WTC11 (cell line): ENCODE data around the gene MAP3K21. TPM values are rescaled to one million over a fixed set of nuclear protein-coding genes. Genes with fewer than 3 reads are reported as not detected.

Experiments
- ATAC-seq: fragments of 200-7000 bp; cut with Tn5 transposase; 2 replicates; pipeline ENCODE4 v1.10.0; 2021; ENCODE audit warnings: mild to moderate bottlenecking, moderate library complexity
- CTCF ChIA-PET: fragments of 300-600 bp; sonication (Branson Sonifier 250); formaldehyde crosslinking; loops from one replicate; lab custom pipeline; 2021; ENCODE audit warnings: antibody characterized with exemption; lab: Charles Lee
- POLR2A ChIA-PET: fragments of 350-600 bp; sonication (Branson Sonifier 250); formaldehyde crosslinking; loops from one replicate; lab custom pipeline; 2021; ENCODE audit warnings: antibody characterized with exemption; lab: Charles Lee
- DNase-seq: peaks from one replicate; pipeline ENCODE4 v3.0.0; 2021; ENCODE audit warnings: low spot score
- H3K27ac Mint-ChIP-seq: 2 replicates; pipeline ENCODE4 v1.8.0; 2021; ENCODE audit warnings: mixed read lengths
- H3K27me3 Mint-ChIP-seq: 2 replicates; pipeline ENCODE4 v1.8.0; 2021; ENCODE audit warnings: low read depth, mild to moderate bottlenecking, moderate library complexity, mixed read lengths
- H3K36me3 Mint-ChIP-seq: 2 replicates; pipeline ENCODE4 v1.8.0; 2021; ENCODE audit warnings: mixed read lengths
- H3K4me1 Mint-ChIP-seq: 2 replicates; pipeline ENCODE4 v1.8.0; 2022; ENCODE audit warnings: mixed read lengths
- H3K4me3 Mint-ChIP-seq: 2 replicates; pipeline ENCODE4 v1.8.0; 2021; ENCODE audit warnings: mild to moderate bottlenecking, moderate library complexity, mixed read lengths
- H3K9me3 Mint-ChIP-seq: 2 replicates; pipeline ENCODE4 v1.8.0; 2021; ENCODE audit warnings: mixed read lengths
- AR ChIP-seq: fragments of 250-450 bp; sonication (Bioruptor Pico); IDR thresholded peaks from 2 replicates; pipeline ENCODE4 v1.9.0; 2021; ENCODE audit warnings: mild to moderate bottlenecking
- ATF1 ChIP-seq: sonication (generic); formaldehyde crosslinking; IDR thresholded peaks from 2 replicates; pipeline ENCODE4 v1.8.1; 2023; ENCODE audit warnings: mild to moderate bottlenecking, moderate library complexity, missing genetic modification reagents
- ATF2 ChIP-seq: sonication (generic); formaldehyde crosslinking; IDR thresholded peaks from 2 replicates; pipeline ENCODE4 v1.8.1; 2022; ENCODE audit warnings: low read depth, missing genetic modification reagents, borderline replicate concordance
- ELF4 ChIP-seq: sonication (generic); formaldehyde crosslinking; IDR thresholded peaks from 2 replicates; pipeline ENCODE4 v1.8.1; 2022; ENCODE audit warnings: low read depth, mild to moderate bottlenecking, moderate library complexity, missing genetic modification reagents
- ETV6 ChIP-seq: sonication (generic); formaldehyde crosslinking; IDR thresholded peaks from 2 replicates; pipeline ENCODE4 v1.8.1; 2022; ENCODE audit warnings: mild to moderate bottlenecking, missing genetic modification reagents
- HMGA2 ChIP-seq: fragments of 250-450 bp; sonication (Bioruptor Pico); IDR thresholded peaks from 2 replicates; pipeline ENCODE4 v1.4.0; 2021; ENCODE audit warnings: mild to moderate bottlenecking, moderate library complexity
- IRF2 ChIP-seq: sonication (generic); formaldehyde crosslinking; IDR thresholded peaks from 2 replicates; pipeline ENCODE4 v1.8.0; 2022; ENCODE audit warnings: low read depth, missing genetic modification reagents, borderline replicate concordance
- JAZF1 ChIP-seq: fragments of 250-450 bp; sonication (Bioruptor Pico); IDR thresholded peaks from 2 replicates; pipeline ENCODE4 v1.9.0; 2021; ENCODE audit warnings: moderate library complexity, mild to moderate bottlenecking, inconsistent platforms
- MYBL2 ChIP-seq: sonication (generic); formaldehyde crosslinking; IDR thresholded peaks from 2 replicates; pipeline ENCODE4 v1.8.1; 2023; ENCODE audit warnings: mild to moderate bottlenecking, moderate library complexity, missing genetic modification reagents
- NFYB ChIP-seq: sonication (generic); formaldehyde crosslinking; conservative IDR thresholded peaks from 2 replicates; pipeline ENCODE4 v1.8.0; 2022; ENCODE audit warnings: low read depth, missing genetic modification reagents
- NR2C2 ChIP-seq: sonication (generic); formaldehyde crosslinking; IDR thresholded peaks from 2 replicates; pipeline ENCODE4 v1.8.0; 2022; ENCODE audit warnings: mild to moderate bottlenecking, missing genetic modification reagents
- RELA ChIP-seq: sonication (generic); formaldehyde crosslinking; IDR thresholded peaks from 2 replicates; pipeline ENCODE4 v1.8.1; 2022; ENCODE audit warnings: missing genetic modification reagents, mild to moderate bottlenecking, borderline replicate concordance
- RORB ChIP-seq: fragments of 250-450 bp; sonication (Bioruptor Pico); IDR thresholded peaks from 2 replicates; pipeline ENCODE4 v1.9.0; 2021; ENCODE audit warnings: mild to moderate bottlenecking
- SOX15 ChIP-seq: fragments of 250-450 bp; sonication (Bioruptor Pico); IDR thresholded peaks from 2 replicates; pipeline ENCODE4 v1.9.0; 2021; ENCODE audit warnings: mild to moderate bottlenecking
- SP1 ChIP-seq: sonication (generic); formaldehyde crosslinking; conservative IDR thresholded peaks from 2 replicates; pipeline ENCODE4 v1.8.1; 2022; ENCODE audit warnings: missing genetic modification reagents
- TEAD1 ChIP-seq: sonication (generic); formaldehyde crosslinking; IDR thresholded peaks from 2 replicates; pipeline ENCODE4 v1.8.0; 2022; ENCODE audit warnings: mild to moderate bottlenecking, missing genetic modification reagents
- ZNF416 ChIP-seq: fragments of 250-450 bp; sonication (Bioruptor Pico); IDR thresholded peaks from 2 replicates; pipeline ENCODE4 v1.9.0; 2021; ENCODE audit warnings: mild to moderate bottlenecking, inconsistent platforms
- ZNF425 ChIP-seq: fragments of 250-450 bp; sonication (Bioruptor Pico); conservative IDR thresholded peaks from 2 replicates; pipeline ENCODE4 v1.9.0; 2021; ENCODE audit warnings: mild to moderate bottlenecking
- total RNA-seq: library from RNA; stranded (reverse); gene quantifications from 3 replicates; pipeline ENCODE4 v1.2.3, GENCODE V29; 2021
- TF ChIP-seq, protein P1 (sequence below): sonication (generic); formaldehyde crosslinking; IDR thresholded peaks from 2 replicates; pipeline ENCODE4 v1.8.1; 2023; ENCODE audit warnings: mild to moderate bottlenecking, missing genetic modification reagents, moderate library complexity
- TF ChIP-seq, protein P2 (sequence below): fragments of 200-600 bp; IDR thresholded peaks from 2 replicates; pipeline ENCODE4 v1.8.0; 2022; ENCODE audit warnings: antibody characterized with exemption
- TF ChIP-seq, protein P3 (sequence below): fragments of 250-450 bp; sonication (Bioruptor Pico); IDR thresholded peaks from 2 replicates; pipeline ENCODE4 v1.9.0; 2021; ENCODE audit warnings: moderate library complexity, mild to moderate bottlenecking, inconsistent platforms, borderline replicate concordance

The MAP3K21 gene
- total RNA-seq, 1 experiment from 2014 or later: 24.0 TPM

DNA sequence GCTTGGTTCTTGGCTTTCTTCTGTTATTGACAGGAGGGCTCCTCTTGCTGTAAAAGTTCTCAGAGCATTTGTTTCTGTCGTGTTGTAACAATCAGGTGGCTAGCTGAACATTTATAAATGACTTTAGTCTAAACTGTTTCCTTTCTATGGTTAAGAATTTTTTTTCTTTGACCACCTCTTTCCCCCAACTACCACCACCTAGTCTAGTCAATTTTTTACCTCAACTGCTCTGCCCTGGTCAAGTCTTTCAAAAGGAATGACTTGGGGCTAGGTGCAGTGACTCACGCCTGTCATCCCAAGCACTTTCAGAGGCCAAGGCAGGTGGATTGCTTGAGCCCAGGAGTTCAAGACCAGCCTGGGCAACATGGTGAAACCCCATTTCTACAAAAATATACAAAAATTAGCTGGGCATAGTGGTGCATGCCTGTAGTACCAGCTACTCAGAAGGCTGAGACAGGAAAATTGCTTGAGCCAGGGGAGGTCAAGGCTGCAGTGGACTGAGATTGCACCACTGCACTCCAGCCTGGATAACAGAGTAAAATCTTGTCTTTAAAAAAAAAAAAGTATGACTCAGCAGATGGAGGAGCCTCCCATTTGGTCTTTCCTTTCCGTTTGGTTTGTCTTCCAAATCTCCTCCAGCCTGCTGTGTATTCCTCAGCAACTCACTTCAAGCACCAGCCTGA lies 40.7 kb downstream of the MAP3K21 start:
- Mint-ChIP-seq H3K27me3 (no peaks in the 10 kb centered on the region), H3K4me3 (peak overlapping the region; percentile 42), H3K27ac (peak overlapping the region; percentile 97), H3K9me3 (no peaks in the 10 kb centered on the region), H3K4me1 (peaks cover 63% of the 10 kb centered on the region), H3K36me3 (peaks cover 13% of the 10 kb centered on the region)
- POLR2A ChIA-PET: interaction anchor here (1.3 kb wide), 2 partner anchors 10 to 537 kb away, joined by 3 to 4 read pairs; no protein-coding TSS in a partner anchor
- no peak for ATAC-seq
- no peak for TF ChIP-seq AR
- TF ChIP-seq ATF2 (CRISPR knock-in tag): no peak
- TF ChIP-seq, protein P1, sequence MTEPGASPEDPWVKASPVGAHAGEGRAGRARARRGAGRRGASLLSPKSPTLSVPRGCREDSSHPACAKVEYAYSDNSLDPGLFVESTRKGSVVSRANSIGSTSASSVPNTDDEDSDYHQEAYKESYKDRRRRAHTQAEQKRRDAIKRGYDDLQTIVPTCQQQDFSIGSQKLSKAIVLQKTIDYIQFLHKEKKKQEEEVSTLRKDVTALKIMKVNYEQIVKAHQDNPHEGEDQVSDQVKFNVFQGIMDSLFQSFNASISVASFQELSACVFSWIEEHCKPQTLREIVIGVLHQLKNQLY (CRISPR knock-in tag): no peak
- TF ChIP-seq ELF4 (CRISPR knock-in tag): no peak
- TF ChIP-seq RELA: no peak
- TF ChIP-seq, protein P2, sequence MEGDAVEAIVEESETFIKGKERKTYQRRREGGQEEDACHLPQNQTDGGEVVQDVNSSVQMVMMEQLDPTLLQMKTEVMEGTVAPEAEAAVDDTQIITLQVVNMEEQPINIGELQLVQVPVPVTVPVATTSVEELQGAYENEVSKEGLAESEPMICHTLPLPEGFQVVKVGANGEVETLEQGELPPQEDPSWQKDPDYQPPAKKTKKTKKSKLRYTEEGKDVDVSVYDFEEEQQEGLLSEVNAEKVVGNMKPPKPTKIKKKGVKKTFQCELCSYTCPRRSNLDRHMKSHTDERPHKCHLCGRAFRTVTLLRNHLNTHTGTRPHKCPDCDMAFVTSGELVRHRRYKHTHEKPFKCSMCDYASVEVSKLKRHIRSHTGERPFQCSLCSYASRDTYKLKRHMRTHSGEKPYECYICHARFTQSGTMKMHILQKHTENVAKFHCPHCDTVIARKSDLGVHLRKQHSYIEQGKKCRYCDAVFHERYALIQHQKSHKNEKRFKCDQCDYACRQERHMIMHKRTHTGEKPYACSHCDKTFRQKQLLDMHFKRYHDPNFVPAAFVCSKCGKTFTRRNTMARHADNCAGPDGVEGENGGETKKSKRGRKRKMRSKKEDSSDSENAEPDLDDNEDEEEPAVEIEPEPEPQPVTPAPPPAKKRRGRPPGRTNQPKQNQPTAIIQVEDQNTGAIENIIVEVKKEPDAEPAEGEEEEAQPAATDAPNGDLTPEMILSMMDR: no peak
- TF ChIP-seq ATF1: no peak
- no peak for TF ChIP-seq ETV6 (CRISPR knock-in tag)
- TF ChIP-seq IRF2 (CRISPR knock-in tag): no peak
- no peak for TF ChIP-seq SOX15
- no peak for TF ChIP-seq TEAD1 (CRISPR knock-in tag)
- TF ChIP-seq SP1 (CRISPR knock-in tag): no peak
- no peak for TF ChIP-seq NFYB (CRISPR knock-in tag)
- TF ChIP-seq RORB (CRISPR knock-in tag): no peak
- no peak for TF ChIP-seq HMGA2 (CRISPR knock-in tag)
- TF ChIP-seq MYBL2 (CRISPR knock-in tag): no peak
- no peak for TF ChIP-seq JAZF1
- no peak for DNase-seq
- CTCF ChIA-PET: interaction anchor here (1.0 to 2.2 kb wide), 4 partner anchors 9 to 743 kb away, joined by 4 to 11 read pairs (median 8); no protein-coding TSS in a partner anchor

GRCh38 chr1:233368789-233369130 lies 41.2 kb downstream of the MAP3K21 start:
- Mint-ChIP-seq H3K4me3 (peak overlapping the region; percentile 42; the same call in 1 of the 2 replicates), H3K27ac (peak overlapping the region; percentile 96), H3K27me3 (no peaks in the 10 kb centered on the region), H3K36me3 (peaks cover 17% of the 10 kb centered on the region), H3K4me1 (peaks cover 63% of the 10 kb centered on the region), H3K9me3 (no peaks in the 10 kb centered on the region)
- DNase-seq (no peak), ATAC-seq (no peak)
- ChIA-PET POLR2A (no interaction called here), CTCF (no interaction called here)
- no peak for TF ChIP-seq NR2C2 (CRISPR knock-in tag)
- no peak for TF ChIP-seq ZNF416 (CRISPR knock-in tag)
- no peak for TF ChIP-seq ETV6 (CRISPR knock-in tag)
- no peak for TF ChIP-seq ZNF425 (CRISPR knock-in tag)
- TF ChIP-seq, protein P3, sequence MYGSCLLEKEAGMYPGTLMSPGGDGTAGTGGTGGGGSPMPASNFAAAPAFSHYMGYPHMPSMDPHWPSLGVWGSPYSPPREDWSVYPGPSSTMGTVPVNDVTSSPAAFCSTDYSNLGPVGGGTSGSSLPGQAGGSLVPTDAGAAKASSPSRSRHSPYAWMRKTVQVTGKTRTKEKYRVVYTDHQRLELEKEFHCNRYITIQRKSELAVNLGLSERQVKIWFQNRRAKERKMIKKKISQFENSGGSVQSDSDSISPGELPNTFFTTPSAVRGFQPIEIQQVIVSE (CRISPR knock-in tag): no peak
